K562 (cell line): ENCODE measurements around the gene CUL2. TPM values are rescaled to one million over a fixed set of nuclear protein-coding genes. Genes with fewer than 3 reads are reported as not detected.

Source experiments
- ATAC-seq: fragments of 200-7000 bp; cut with Tn5 transposase; 3 replicates; pipeline ENCODE4 v1.9.1; 2020; ENCODE audit warnings: moderate library complexity
- BruUV-seq: library from RNA; stranded (reverse); fragments of 400-500 nt; replicated peaks from 2 replicates; lab custom pipeline; 2021; lab: Mats Ljungman, UMichigan
- CTCF ChIA-PET: fragments of 300-600 bp; formaldehyde crosslinking; extraction: SDS; loops from one replicate; lab custom pipeline; 2021; ENCODE audit warnings: low intra/inter-chr PET ratio; lab: Yijun Ruan, JAX
- POLR2A ChIA-PET: fragments of 300-600, 350-650 bp; sonication (Branson Sonifier 250); formaldehyde crosslinking; extraction: SDS; loops from one replicate; lab custom pipeline; 2021; ENCODE audit warnings: antibody characterized with exemption, inconsistent platforms; lab: Yijun Ruan, JAX
- DNase-seq, 4 experiments: peaks; one replicate each; pipeline versions ENCODE4 v3.0.0 to v3.0.0-alpha.2; 2011 to 2018; ENCODE audit warnings: low spot score in 3 of 4, mixed read lengths in 3 of 4; ENCODE audit errors: extremely low read depth in 1 of 4
- FAIRE-seq: peaks from 2 replicates; lab custom pipeline; 2011; peaks lifted over from hg19 to GRCh38; lab: Jason Lieb, UNC
- H2AFZ ChIP-seq: 2 replicates; pipeline ENCODE4 v1.6.0; 2011; ENCODE audit warnings: low read depth, low read length, control low read depth, inconsistent platforms
- H3K27ac ChIP-seq: fragments of 200-600 bp; 3 replicates; pipeline ENCODE4 v1.8.0; 2011; ENCODE audit warnings: low read depth, mild to moderate bottlenecking, control low read depth, inconsistent platforms, low read length, moderate library complexity, mixed read lengths; ENCODE audit errors: extremely low read depth
- H3K27me3 ChIP-seq, 2 experiments: fragments of 300-600 bp in 1 of 2; 2 replicates in 1 of 2; 3 replicates in 1 of 2; pipeline versions ENCODE4 v1.6.0 to v1.8.0; 2011; ENCODE audit warnings: inconsistent platforms in 2 of 2, low read length in 2 of 2, mild to moderate bottlenecking in 1 of 2, mixed read lengths in 1 of 2, moderate library complexity in 1 of 2; ENCODE audit not compliant: control insufficient read depth in 2 of 2, insufficient read depth in 2 of 2
- H3K36me3 ChIP-seq: fragments of 300-600 bp; 3 replicates; pipeline ENCODE4 v1.8.0; 2011; ENCODE audit warnings: mild to moderate bottlenecking, low read length, inconsistent platforms; ENCODE audit not compliant: control insufficient read depth, insufficient read depth
- H3K4me1 ChIP-seq, 2 experiments: fragments of 200-600 bp in 1 of 2; replicated peaks in 1 of 2; 2 replicates in 1 of 2; 3 replicates in 1 of 2; pipeline versions ENCODE4 v1.5.1 to v1.8.0; 2011; ENCODE audit warnings: inconsistent platforms in 2 of 2, low read length in 2 of 2, mild to moderate bottlenecking in 1 of 2, mixed read lengths in 1 of 2, moderate library complexity in 1 of 2; ENCODE audit not compliant: control insufficient read depth in 2 of 2, insufficient read depth in 2 of 2
- H3K4me2 ChIP-seq: 2 replicates; pipeline ENCODE4 v1.6.1; 2011; ENCODE audit warnings: low read length, control low read depth, inconsistent platforms, mixed read lengths; ENCODE audit not compliant: insufficient read depth
- H3K4me3 ChIP-seq: fragments of 200-600 bp; sonication (generic), shearing (Covaris generic); 2 replicates; pipeline ENCODE4 v1.5.1; 2016; ENCODE audit warnings: control low read depth, inconsistent platforms
- H3K79me2 ChIP-seq: fragments of 200-600 bp; 3 replicates; pipeline ENCODE4 v1.8.0; 2011; ENCODE audit warnings: low read length, inconsistent platforms; ENCODE audit not compliant: control insufficient read depth, insufficient read depth
- H3K9ac ChIP-seq, 2 experiments: 2 replicates each; pipeline versions ENCODE4 v1.6.0 to v1.6.1; 2011; ENCODE audit warnings: low read depth in 2 of 2, low read length in 2 of 2, control low read depth in 1 of 2, inconsistent platforms in 1 of 2, mild to moderate bottlenecking in 1 of 2, mixed read lengths in 1 of 2; ENCODE audit not compliant: insufficient read depth in 1 of 2
- H3K9me1 ChIP-seq: one replicate; pipeline ENCODE4 v1.6.0; 2011; ENCODE audit warnings: inconsistent platforms, mild to moderate bottlenecking, low read length, moderate library complexity; ENCODE audit not compliant: control insufficient read depth, insufficient read depth
- H3K9me3 ChIP-seq: replicated peaks from 2 replicates; pipeline ENCODE4 v1.5.1; 2011; ENCODE audit warnings: low read depth, low read length, inconsistent platforms; ENCODE audit not compliant: control insufficient read depth, insufficient read depth
- H4K20me1 ChIP-seq: replicated peaks from 2 replicates; pipeline ENCODE4 v1.6.1; 2011; ENCODE audit warnings: low read length, inconsistent platforms, mixed read lengths; ENCODE audit not compliant: control insufficient read depth, insufficient read depth
- ID3 ChIP-seq, 2 experiments: fragments of 250-450 bp in 1 of 2; fragments of 450-650 bp in 1 of 2; sonication (Bioruptor Pico) in 1 of 2; IDR thresholded peaks; 2 replicates each; pipeline versions ENCODE4 v1.6.1 to v1.8.0; 2016 to 2021; ENCODE audit warnings: mild to moderate bottlenecking in 2 of 2, moderate library complexity in 2 of 2, missing compliant biosample characterization in 1 of 2, missing genetic modification characterization in 1 of 2
- PTTG1 ChIP-seq: fragments of 450-650 bp; IDR thresholded peaks from 2 replicates; pipeline ENCODE4 v1.6.1; 2016; ENCODE audit warnings: low read depth, mild to moderate bottlenecking, missing genetic modification characterization, missing compliant biosample characterization
- RBM22 ChIP-seq: fragments of 200-400 bp; formaldehyde crosslinking; IDR thresholded peaks from 2 replicates; pipeline ENCODE4 v1.6.1; 2018; ENCODE audit warnings: low read length, low read depth; ENCODE audit not compliant: poor library complexity, severe bottlenecking
- TGIF2 ChIP-seq: sonication (generic); formaldehyde crosslinking; IDR thresholded peaks from 2 replicates; pipeline ENCODE4 v1.8.1; 2022; ENCODE audit warnings: mild to moderate bottlenecking, missing genetic modification reagents, moderate library complexity
- ZBTB1 ChIP-seq: sonication (generic); formaldehyde crosslinking; IDR thresholded peaks from 2 replicates; pipeline ENCODE4 v1.8.1; 2023; ENCODE audit warnings: missing genetic modification reagents, low read depth, mild to moderate bottlenecking, borderline replicate concordance
- ZNF79 ChIP-seq: fragments of 250-450 bp; sonication (Bioruptor Pico); IDR thresholded peaks from 2 replicates; pipeline ENCODE4 v1.4.0; 2020; ENCODE audit warnings: low read depth, mild to moderate bottlenecking, moderate library complexity
- ZZZ3 ChIP-seq: fragments of 450-650 bp; IDR thresholded peaks from 2 replicates; pipeline ENCODE4 v1.6.1; 2016; ENCODE audit warnings: antibody characterized with exemption, mild to moderate bottlenecking, moderate library complexity
- WGBS: fragments of 100-300 bp; shearing (Covaris generic); methylation state at CpG from one replicate; pipeline ENCODE4 v1.1.6; 2016; ENCODE audit warnings: low coverage, mixed read lengths; ENCODE audit not compliant: insufficient coverage; ENCODE audit errors: missing lambda C conversion rate; 5-methylcytosine and 5-hydroxymethylcytosine counted together
- in situ Hi-C: fragments of 300-500 bp; cut with MboI; formaldehyde crosslinking; loops from 4 replicates; pipeline ENCODE4 v1.15.0; 2018; ENCODE audit warnings: inconsistent platforms, mixed read lengths
- intact Hi-C: fragments of 100-400 bp; cut with micrococcal nuclease; formaldehyde crosslinking; loops from 2 replicates; pipeline ENCODE4 v1.14.2; 2022
- polyA plus RNA-seq, 8 experiments: library from polyadenylated mRNA; depleted of rRNA in 4 of 8; stranded (reverse) in 5 of 8; unstranded in 3 of 8; fragments of >200 nt; fragmentation: Nextera tagmentation in 2 of 8; fragmentation: Illumina TruSeq in 1 of 8; extraction: Ambion mirVana in 2 of 8; extraction: Trizol in 1 of 8; gene quantifications; 2 replicates each; pipeline versions ENCODE4 v1.2.1 to v1.2.3, GENCODE V29; 2011 to 2014; ENCODE audit warnings: inconsistent platforms in 1 of 8, missing spikeins in 1 of 8
- total RNA-seq, 7 experiments: library from RNA; depleted of rRNA in 6 of 7; stranded (reverse); fragments of >200 nt in 6 of 7; fragmentation: Illumina TruSeq in 2 of 7; extraction: Trizol in 2 of 7; gene quantifications; 2 replicates each; pipeline versions ENCODE4 v1.2.1 to v1.2.3, GENCODE V29; 2011 to 2021; ENCODE audit warnings: low replicate concordance in 1 of 7
- TF ChIP-seq, protein P1 (sequence below): sonication (generic); formaldehyde crosslinking; IDR thresholded peaks from 2 replicates; pipeline ENCODE4 v1.8.1; 2023; ENCODE audit warnings: mild to moderate bottlenecking, missing genetic modification reagents, moderate library complexity

The CUL2 gene
- total and polyA plus RNA-seq, 9 of the 15 experiments (the other 6 are each of a cell fraction or from before 2014, with no cell fraction given) = 17.3 to 46.3 (median 41.2) TPM

DNA sequence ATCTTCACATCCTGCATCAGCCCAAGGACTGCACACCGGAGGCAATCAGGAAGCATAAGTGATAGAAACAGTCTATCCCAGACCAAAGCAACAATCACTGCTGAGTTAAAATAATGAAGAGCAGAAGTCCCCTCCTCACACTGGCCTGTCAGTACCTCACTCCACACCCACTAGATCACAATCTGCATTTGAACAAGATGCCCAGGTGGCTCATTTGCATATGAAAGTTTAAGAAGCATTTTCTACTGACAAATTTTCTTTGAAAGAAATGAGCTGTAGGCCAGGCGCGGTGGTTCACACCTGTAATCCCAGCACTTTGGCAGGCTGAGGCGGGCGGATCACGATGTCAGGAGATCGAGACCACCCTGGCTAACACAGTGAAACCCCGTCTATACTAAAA is 77.4 kb downstream of the CUL2 start:
- Histone ChIP-seq H3K36me3 (peaks cover 42% of the 10 kb centered on the region; the same call in 2 of the 3 replicates), H3K4me3 (no peak overlapping the region), H3K27me3 (no peaks in the 10 kb centered on the region), H4K20me1 (no peaks in the 10 kb centered on the region), H3K9ac (no peak overlapping the region), H3K9me3 (no peaks in the 10 kb centered on the region), H3K4me2 (no peak overlapping the region), H3K79me2 (no peaks in the 10 kb centered on the region), H3K4me1 (no peaks in the 10 kb centered on the region), H2AFZ (no peak overlapping the region), H3K9me1 (no peaks in the 10 kb centered on the region), H3K27ac (no peak overlapping the region)
- ATAC-seq (no peak), DNase-seq (no peak), FAIRE-seq (no peak)
- intact Hi-C loops (no loop called here), in situ Hi-C loops (no loop called here)
- ChIA-PET POLR2A (no interaction called here), CTCF (no interaction called here)
- 95% methylated on average over 8 of the region's 8 CpGs for WGBS
- TF ChIP-seq ZBTB1 = no peak
- no peak for TF ChIP-seq RBM22
- no peak for TF ChIP-seq ZNF79 (CRISPR knock-in tag)
- no peak for TF ChIP-seq ID3 (CRISPR knock-in tag; IDR thresholded peaks at IDR 0.05)
- no peak for TF ChIP-seq ID3 (tag; IDR thresholded peaks at IDR 0.05)
- no peak for TF ChIP-seq ZZZ3
- no peak for TF ChIP-seq PTTG1 (tag)
- TF ChIP-seq TGIF2 (CRISPR knock-in tag) = no peak
- TF ChIP-seq, protein P1, sequence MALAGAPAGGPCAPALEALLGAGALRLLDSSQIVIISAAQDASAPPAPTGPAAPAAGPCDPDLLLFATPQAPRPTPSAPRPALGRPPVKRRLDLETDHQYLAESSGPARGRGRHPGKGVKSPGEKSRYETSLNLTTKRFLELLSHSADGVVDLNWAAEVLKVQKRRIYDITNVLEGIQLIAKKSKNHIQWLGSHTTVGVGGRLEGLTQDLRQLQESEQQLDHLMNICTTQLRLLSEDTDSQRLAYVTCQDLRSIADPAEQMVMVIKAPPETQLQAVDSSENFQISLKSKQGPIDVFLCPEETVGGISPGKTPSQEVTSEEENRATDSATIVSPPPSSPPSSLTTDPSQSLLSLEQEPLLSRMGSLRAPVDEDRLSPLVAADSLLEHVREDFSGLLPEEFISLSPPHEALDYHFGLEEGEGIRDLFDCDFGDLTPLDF (CRISPR knock-in tag) = no peak
- BruUV-seq = no TSS peak
